MM.1S (cell line): Measurements from ENCODE around the gene ALDH5A1.

Source experiments
- DNase-seq: peaks from one replicate; pipeline ENCODE4 v3.0.0-alpha.2; 2015
- H2AFZ ChIP-seq: fragments of 300-600 bp; sonication (generic); 2 replicates; pipeline ENCODE4 v1.6.0; 2016; ENCODE audit warnings: antibody characterized with exemption, low read length
- H3F3A ChIP-seq: fragments of 300-600 bp; sonication (generic); 2 replicates; pipeline ENCODE4 v1.6.1; 2016; ENCODE audit warnings: mild to moderate bottlenecking, antibody characterized with exemption, low read length, moderate library complexity, mixed read lengths; ENCODE audit not compliant: insufficient read depth
- H3K27ac ChIP-seq: fragments of 300-600 bp; sonication (generic); 2 replicates; pipeline ENCODE4 v1.5.1; 2016; ENCODE audit warnings: mild to moderate bottlenecking, low read length
- H3K27me3 ChIP-seq: fragments of 300-600 bp; sonication (generic); replicated peaks from 2 replicates; pipeline ENCODE4 v1.6.0; 2016; ENCODE audit warnings: low read length; ENCODE audit not compliant: insufficient read depth
- H3K36me3 ChIP-seq: fragments of 300-600 bp; sonication (generic); replicated peaks from 2 replicates; pipeline ENCODE4 v1.6.1; 2016; ENCODE audit warnings: mild to moderate bottlenecking, low read length, mixed read lengths; ENCODE audit not compliant: insufficient read depth
- H3K4me1 ChIP-seq: fragments of 300-600 bp; sonication (generic); 2 replicates; pipeline ENCODE4 v1.6.1; 2016; ENCODE audit warnings: low read length, mixed read lengths
- H3K4me2 ChIP-seq: fragments of 300-600 bp; sonication (generic); 2 replicates; pipeline ENCODE4 v1.6.0; 2016; ENCODE audit warnings: low read depth, low read length
- H3K4me3 ChIP-seq: fragments of 300-600 bp; sonication (generic); 2 replicates; pipeline ENCODE4 v1.5.1; 2016; ENCODE audit warnings: low read length, mixed read lengths
- H3K79me2 ChIP-seq: fragments of 300-600 bp; sonication (generic); 2 replicates; pipeline ENCODE4 v1.6.1; 2016; ENCODE audit warnings: mixed run types, low read length, mixed read lengths
- H3K9ac ChIP-seq: fragments of 300-600 bp; sonication (generic); 2 replicates; pipeline ENCODE4 v1.6.1; 2016; ENCODE audit warnings: low read length, mixed read lengths
- H3K9me2 ChIP-seq: fragments of 300-600 bp; sonication (generic); replicated peaks from 2 replicates; pipeline ENCODE4 v1.6.1; 2016; ENCODE audit warnings: mild to moderate bottlenecking, low read length, mixed read lengths; ENCODE audit not compliant: insufficient read depth
- H3K9me3 ChIP-seq: fragments of 300-600 bp; sonication (generic); replicated peaks from 2 replicates; pipeline ENCODE4 v1.6.1; 2016; ENCODE audit warnings: mild to moderate bottlenecking, low read length, mixed read lengths; ENCODE audit not compliant: insufficient read depth
- H4K20me1 ChIP-seq: fragments of 300-600 bp; sonication (generic); 2 replicates; pipeline ENCODE4 v1.6.1; 2016; ENCODE audit warnings: mild to moderate bottlenecking, low read length, moderate library complexity, mixed read lengths; ENCODE audit not compliant: insufficient read depth
- CTCF ChIP-seq: fragments of 300-600 bp; sonication (generic); IDR thresholded peaks from 2 replicates; pipeline ENCODE4 v1.5.1; 2016; ENCODE audit warnings: antibody characterized with exemption, low read length, mixed read lengths
- EZH2 ChIP-seq: fragments of 300-600 bp; sonication (generic); optimal IDR thresholded peaks from 2 replicates; pipeline ENCODE3; 2017; ENCODE audit warnings: low read depth, mild to moderate bottlenecking, antibody characterized with exemption, low read length, mixed read lengths
- EZH2phosphoT487 ChIP-seq: fragments of 300-600 bp; sonication (generic); IDR thresholded peaks from 2 replicates; pipeline ENCODE4 v1.6.1; 2018; ENCODE audit warnings: antibody characterized with exemption, low read length

ALDH5A1 gene

GRCh38 chr6:24565196-24565595, 70.4 kb downstream of the ALDH5A1 start:
- no peaks in the 10 kb centered on the region for H3K4me1 ChIP-seq
- no peaks in the 10 kb centered on the region for H4K20me1 ChIP-seq
- no peak for DNase-seq
- H3K36me3 ChIP-seq, result no peaks in the 10 kb centered on the region
- H3K27me3 ChIP-seq, result no peaks in the 10 kb centered on the region
- H3K9ac ChIP-seq, result no peak overlapping the region
- no peaks in the 10 kb centered on the region for H3K79me2 ChIP-seq
- H3F3A ChIP-seq, result no peaks in the 10 kb centered on the region
- no peak overlapping the region for H2AFZ ChIP-seq
- H3K4me2 ChIP-seq, result no peak overlapping the region
- TF ChIP-seq CTCF, result no peak
- no peak for TF ChIP-seq EZH2phosphoT487
- TF ChIP-seq EZH2, result no peak
- H3K4me3 ChIP-seq, result no peak overlapping the region
- H3K9me2 ChIP-seq, result no peaks in the 10 kb centered on the region
- H3K9me3 ChIP-seq, result no peaks in the 10 kb centered on the region
- no peak overlapping the region for H3K27ac ChIP-seq

- Histone ChIP-seq H3K4me2 (no peak overlapping the region), H3K4me1 (no peaks in the 10 kb centered on the region), H3K36me3 (no peaks in the 10 kb centered on the region), H4K20me1 (no peaks in the 10 kb centered on the region), H3K27me3 (no peaks in the 10 kb centered on the region), H3K9ac (no peak overlapping the region), H3K9me2 (no peaks in the 10 kb centered on the region), H3K9me3 (no peaks in the 10 kb centered on the region), H3F3A (no peaks in the 10 kb centered on the region), H2AFZ (no peak overlapping the region), H3K4me3 (no peak overlapping the region), H3K27ac (no peak overlapping the region), H3K79me2 (no peaks in the 10 kb centered on the region)
- TF ChIP-seq CTCF (no peak), EZH2phosphoT487 (no peak), EZH2 (no peak)
- DNase-seq, result no peak
Measured at GRCh38 chr6:24566020-24566767, 71.4 kb downstream of the ALDH5A1 start.

GRCh38 chr6:24568683-24569082, 73.9 kb downstream of the ALDH5A1 start:
- Histone ChIP-seq H3K4me1 (no peaks in the 10 kb centered on the region), H3K27me3 (no peaks in the 10 kb centered on the region), H3K4me2 (no peak overlapping the region), H3K4me3 (no peak overlapping the region), H4K20me1 (no peaks in the 10 kb centered on the region), H3K9ac (no peak overlapping the region), H3K9me3 (no peaks in the 10 kb centered on the region), H3K79me2 (no peaks in the 10 kb centered on the region), H3K27ac (no peak overlapping the region), H3K9me2 (no peaks in the 10 kb centered on the region), H3K36me3 (no peaks in the 10 kb centered on the region), H3F3A (no peaks in the 10 kb centered on the region), H2AFZ (no peak overlapping the region)
- DNase-seq, result no peak
- TF ChIP-seq CTCF, result no peak
- no peak for TF ChIP-seq EZH2
- TF ChIP-seq EZH2phosphoT487, result no peak
